ENCODE data around the gene MTMR2. TPM values are rescaled to one million over a fixed set of nuclear protein-coding genes. Genes with fewer than 3 reads are reported as not detected.

Gene MTMR2
- total and polyA plus RNA-seq, 2 of the 13 experiments (the other 11 are each of a cell fraction or from before 2014, with no cell fraction given): 12.7 to 22.3 TPM

GRCh38 chr11:95923728-95924413 lies at the start of gene MTMR2 (continued):
- TF ChIP-seq FOXO4 (CRISPR knock-in tag; conservative IDR thresholded peaks at IDR 0.05) (0 out of 2 replicates have a peak, but pooled peaks have one; percentile 77), SP5 (CRISPR knock-in tag; IDR thresholded peaks at IDR 0.05; ENCODE audit: borderline replicate concordance, low read depth) (peak; percentile 24), IRF9 (CRISPR knock-in tag; IDR thresholded peaks at IDR 0.05; ENCODE audit: borderline replicate concordance) (peak; percentile 60; the same call in 1 of the 2 replicates), RAD21 (CRISPR knock-in tag; IDR thresholded peaks at IDR 0.05) (peak; percentile 56; the same call in 1 of the 2 replicates), KDM6A (CRISPR knock-in tag; IDR thresholded peaks at IDR 0.05; ENCODE audit: low read depth) (no peak), THYN1 (CRISPR knock-in tag; IDR thresholded peaks at IDR 0.05; ENCODE audit: borderline replicate concordance, low read depth) (no peak), TBX3 (IDR thresholded peaks at IDR 0.05; ENCODE audit: borderline replicate concordance) (no peak), U2AF1 (optimal IDR thresholded peaks at IDR 0.05; ENCODE audit: low read depth, low read length) (no peak), FOXC1 (CRISPR knock-in tag; IDR thresholded peaks at IDR 0.05; ENCODE audit: borderline replicate concordance) (peak; percentile 75; the same call in 1 of the 2 replicates), DNMT1 (CRISPR knock-in tag; IDR thresholded peaks at IDR 0.05) (no peak; the same call in 1 of the 2 replicates), JUND (CRISPR knock-in tag; IDR thresholded peaks at IDR 0.05) (no peak), FIP1L1 (IDR thresholded peaks at IDR 0.05; ENCODE audit: borderline replicate concordance, insufficient read depth, low read depth, low read length) (no peak), ZNF484 (CRISPR knock-in tag; IDR thresholded peaks at IDR 0.05; ENCODE audit: borderline replicate concordance, low read depth) (no peak), RFXAP (CRISPR knock-in tag; IDR thresholded peaks at IDR 0.05; ENCODE audit: borderline replicate concordance) (peak; percentile 47; the same call in 1 of the 2 replicates), ZNF75D (CRISPR knock-in tag; IDR thresholded peaks at IDR 0.05; ENCODE audit: borderline replicate concordance) (no peak), FOXJ3 (CRISPR knock-in tag; IDR thresholded peaks at IDR 0.05; ENCODE audit: borderline replicate concordance) (peak; percentile 52; the same call in 1 of the 2 replicates), JARID2 (CRISPR knock-in tag; IDR thresholded peaks at IDR 0.05; ENCODE audit: insufficient replicate concordance) (peak; percentile 62), ZNF18 (CRISPR knock-in tag; IDR thresholded peaks at IDR 0.05; ENCODE audit: insufficient replicate concordance) (no peak), SKIL (CRISPR knock-in tag; IDR thresholded peaks at IDR 0.05; ENCODE audit: borderline replicate concordance) (0 out of 2 replicates have a peak, but pooled peaks have one; percentile 18), THAP7 (CRISPR knock-in tag; IDR thresholded peaks at IDR 0.05) (peak; percentile 94; the same call in 1 of the 2 replicates), GFI1 (CRISPR knock-in tag; IDR thresholded peaks at IDR 0.05; ENCODE audit: borderline replicate concordance) (no peak; the same call in 1 of the 2 replicates)

Data from HepG2 (cell line).